HG03103 (cell line): Measurements from ENCODE around the gene PRRC2A.
A peak's percentile ranks its signal among the peaks of the same experiment; 100 is the strongest.

Experiments used
- ATAC-seq: cut with Tn5 transposase; IDR thresholded peaks from one replicate; pipeline ENCODE4 v1.9.1; 2021; ENCODE audit warnings: low read depth; ENCODE audit not compliant: unreplicated experiment

PRRC2A gene

GRCh38 chr6:31663961-31664789 lies 43.7 kb downstream of the PRRC2A start:
- ATAC-seq = no peak

DNA sequence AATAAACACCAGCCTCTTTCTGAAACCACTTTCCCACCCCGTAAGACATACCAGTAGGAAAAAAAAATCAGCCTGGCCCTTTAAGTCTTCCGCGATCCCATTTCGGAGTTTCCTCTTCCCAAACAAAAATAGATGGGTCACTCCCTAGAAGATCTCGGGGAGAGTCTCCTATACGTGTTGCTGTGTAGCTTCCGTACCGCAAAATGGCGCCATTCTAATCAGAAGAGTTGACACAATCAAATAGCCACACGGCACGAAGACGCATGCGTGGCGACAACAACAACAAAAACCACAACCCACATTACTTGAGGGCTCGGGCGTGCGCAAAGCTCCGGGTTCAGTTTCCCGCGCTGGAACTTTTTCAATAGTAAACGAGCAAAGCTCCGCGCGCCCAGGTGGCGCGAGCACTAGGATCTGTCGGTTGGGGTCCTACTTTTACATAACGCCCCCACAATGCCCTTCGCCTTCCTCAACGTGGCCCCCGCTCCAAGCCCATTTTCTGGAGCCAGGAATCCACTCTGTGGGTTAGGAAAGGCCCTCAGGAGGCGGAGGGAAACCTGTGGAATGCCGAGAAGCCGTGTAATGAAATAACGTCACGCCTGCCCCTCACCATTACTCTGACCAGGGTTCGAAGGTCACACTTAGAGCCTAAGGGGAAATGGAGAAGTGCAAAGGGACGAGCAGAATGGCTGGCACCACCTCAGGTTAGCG lies 44.4 kb downstream of the PRRC2A start, which contains the start of gene GPANK1:
TSS of gene GPANK1 (minus strand) at position 208 of the 711 bp plus-strand sequence. CDS start 519 bp downstream, outside the sequence.
- no peak for ATAC-seq

GRCh38 chr6:31665501-31666336 lies 45.2 kb downstream of the PRRC2A start, which contains the start of gene CSNK2B:
Gene CSNK2B, plus strand, starts transcription at chr6:31666080. Its CDS starts 752 bp downstream, at chr6:31666832.
- peak; percentile 68 for ATAC-seq

GRCh38 chr6:31666337-31666965 lies 45.9 kb downstream of the PRRC2A start:
- no peak for ATAC-seq

DNA sequence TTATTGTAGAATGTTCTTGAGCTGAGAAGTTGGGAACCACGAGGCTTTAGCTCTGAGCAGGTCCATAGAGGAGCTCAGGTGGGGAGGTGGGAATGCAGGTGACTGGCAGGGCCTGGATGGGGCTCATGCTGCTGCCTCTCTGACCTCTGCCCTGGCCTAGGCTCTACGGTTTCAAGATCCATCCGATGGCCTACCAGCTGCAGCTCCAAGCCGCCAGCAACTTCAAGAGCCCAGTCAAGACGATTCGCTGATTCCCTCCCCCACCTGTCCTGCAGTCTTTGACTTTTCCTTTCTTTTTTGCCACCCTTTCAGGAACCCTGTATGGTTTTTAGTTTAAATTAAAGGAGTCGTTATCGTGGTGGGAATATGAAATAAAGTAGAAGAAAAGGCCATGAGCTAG lies 49.2 kb downstream of the PRRC2A start, which contains the start of gene LY6G5B:
TSS of gene LY6G5B (plus strand) at position 301 of the 400 bp plus-strand sequence. CDS start 975 bp downstream, outside the sequence.
- no peak for ATAC-seq

- ATAC-seq = no peak
These were observed 55.9 kb downstream of the PRRC2A start for GRCh38 chr6:31676322-31676903.

DNA sequence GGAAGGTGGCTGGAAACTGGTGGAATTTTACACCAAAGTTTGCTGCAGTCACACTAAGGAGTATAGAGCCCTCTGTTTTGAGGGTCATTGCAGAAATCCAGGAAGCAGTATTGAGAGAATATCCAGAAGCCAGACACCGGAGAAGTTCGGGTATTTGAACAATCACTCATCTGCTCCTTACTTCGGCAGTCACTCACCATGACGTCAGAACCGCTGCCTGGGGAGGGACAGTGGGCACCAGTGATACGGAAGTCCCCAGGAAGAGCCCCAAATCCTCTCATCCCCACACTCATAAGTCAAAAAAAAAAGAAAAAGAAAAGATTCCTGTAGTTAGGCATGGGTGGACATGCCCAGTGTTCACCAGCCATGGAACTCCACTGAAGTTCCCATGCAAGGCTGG lies 56.4 kb downstream of the PRRC2A start:
- no peak for ATAC-seq

- ATAC-seq = no peak
These were observed 57.4 kb downstream of the PRRC2A start for GRCh38 chr6:31677955-31678354.

DNA sequence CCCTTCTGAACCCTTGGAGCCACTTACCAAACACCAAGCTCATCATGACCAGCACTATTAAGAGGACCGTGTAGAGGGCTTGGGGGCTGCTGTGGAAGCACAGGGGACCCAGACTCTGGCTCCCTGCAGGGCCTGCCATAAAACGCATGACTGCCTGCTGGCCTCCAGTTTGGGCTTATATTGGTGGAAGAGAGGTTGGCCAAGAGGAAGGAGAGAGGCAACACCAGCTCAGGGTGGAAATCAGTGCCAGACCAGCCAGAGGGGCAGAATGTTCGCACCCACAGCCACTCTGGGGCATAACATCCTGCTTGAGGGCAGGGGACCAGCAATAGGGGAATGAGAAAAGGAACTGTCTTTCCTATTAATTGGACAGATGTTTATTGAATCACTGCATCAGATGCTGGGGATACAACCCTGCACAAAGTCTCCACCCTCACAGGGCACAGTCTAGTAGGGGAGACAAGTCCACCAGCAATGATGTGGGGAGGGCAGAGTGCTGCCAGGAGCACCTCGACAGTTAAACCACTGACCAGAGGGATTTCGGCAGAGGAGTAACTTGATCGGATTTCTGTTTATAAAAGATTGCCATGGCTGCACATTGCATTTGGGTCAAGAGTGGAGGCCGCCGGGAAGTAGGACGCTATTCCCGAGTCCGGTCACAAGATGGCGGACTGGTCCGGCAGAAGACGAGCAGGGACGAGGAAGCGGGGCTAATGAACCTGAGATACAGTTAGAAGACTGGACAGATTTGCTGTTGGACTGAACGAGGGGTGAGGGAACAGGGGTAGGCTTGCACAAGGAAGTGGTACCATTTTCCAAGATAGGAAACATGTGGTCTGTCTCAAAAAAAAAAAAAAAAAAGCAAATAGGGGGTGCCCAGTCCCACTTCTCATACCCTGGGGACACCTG lies 60.0 kb downstream of the PRRC2A start, which contains the start of gene LY6G5C:
TSS of gene LY6G5C (minus strand) at position 842 of the 909 bp plus-strand sequence. CDS start at position 148, 694 bp downstream.
- no peak for ATAC-seq

DNA sequence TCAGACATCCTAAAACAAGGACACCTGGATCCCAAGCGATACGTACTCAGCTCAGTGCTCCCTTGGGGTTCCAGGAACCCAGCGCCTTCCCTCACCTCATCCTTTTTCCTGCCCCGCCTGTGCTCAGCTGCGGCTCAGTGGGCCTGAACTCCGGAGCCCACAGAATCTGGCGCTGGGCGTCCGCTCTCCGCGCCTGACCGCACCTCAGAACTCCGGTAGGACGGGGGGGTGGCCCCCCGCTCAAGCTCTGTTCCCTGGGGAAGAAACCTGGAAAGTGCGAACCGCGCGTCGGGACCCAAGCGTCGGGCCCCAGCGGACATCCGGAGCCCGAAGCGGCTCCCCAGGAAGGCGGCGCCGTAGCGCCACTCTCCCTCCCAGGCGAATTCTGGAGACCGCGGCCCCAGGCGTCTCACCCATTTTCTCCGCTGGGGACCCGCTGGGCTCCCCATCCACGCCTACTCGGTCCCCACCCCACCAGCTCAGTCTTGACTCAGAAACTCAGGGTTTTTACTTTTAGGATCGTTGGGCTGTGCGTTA lies 60.7 kb downstream of the PRRC2A start:
- no peak for ATAC-seq

DNA sequence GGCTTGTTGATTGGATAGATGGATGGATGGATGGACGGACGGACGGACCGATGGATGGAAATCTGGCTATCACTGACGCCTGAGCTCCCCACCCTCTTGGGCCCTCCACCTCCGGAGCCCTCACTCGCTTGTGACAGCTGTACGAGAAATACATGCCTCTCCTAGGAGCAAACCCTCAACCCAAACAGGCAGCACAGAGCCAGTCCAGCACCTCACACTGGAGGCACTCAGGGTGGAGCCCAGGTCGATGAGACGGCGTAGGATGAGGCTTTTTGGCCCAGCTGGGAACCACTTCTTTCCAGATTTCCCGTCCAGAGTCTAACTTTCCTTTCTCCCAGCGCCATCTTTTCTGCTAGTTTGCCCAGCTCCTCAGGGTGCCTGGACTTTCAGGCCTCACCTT lies 63.1 kb downstream of the PRRC2A start:
- no peak for ATAC-seq

DNA sequence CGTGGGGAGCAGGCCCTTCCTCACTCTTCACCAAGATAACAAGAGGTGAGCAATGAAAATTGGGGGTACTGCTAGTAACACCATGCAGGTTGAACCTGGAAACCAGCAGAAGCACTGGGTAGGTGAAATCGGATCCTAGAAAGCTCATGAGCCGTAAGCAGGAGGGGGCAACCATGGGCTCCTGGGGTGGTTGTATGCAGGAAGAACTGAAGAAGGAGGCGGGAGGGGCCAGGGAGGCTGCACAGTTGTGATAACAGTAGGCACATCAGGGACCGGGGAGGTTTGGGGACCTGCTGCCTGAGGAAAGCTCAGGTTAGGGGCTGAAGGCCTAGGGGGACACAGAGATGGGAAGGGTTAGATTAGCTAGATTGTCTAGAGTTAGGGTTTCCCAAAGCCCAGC lies 66.0 kb downstream of the PRRC2A start:
- no peak for ATAC-seq

DNA sequence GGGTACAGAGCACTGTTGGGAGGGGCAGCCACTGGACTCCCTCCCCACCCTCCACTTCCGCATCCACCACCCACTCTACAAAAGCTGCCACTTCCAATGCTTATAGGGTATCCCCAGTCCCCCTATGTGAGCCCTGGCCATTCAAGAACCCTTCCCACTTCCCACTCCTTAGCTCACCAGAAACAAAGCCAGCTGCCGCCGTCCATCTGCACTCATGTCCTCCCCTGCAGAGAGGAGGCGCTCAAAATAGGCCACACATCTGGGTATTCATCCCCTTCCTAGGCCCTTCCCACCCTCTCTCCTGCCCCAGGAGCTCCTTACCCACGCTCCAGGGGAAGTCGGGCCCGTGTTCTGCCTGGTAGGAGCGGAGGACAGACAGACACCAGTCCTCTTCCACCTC lies 66.8 kb downstream of the PRRC2A start:
- ATAC-seq = no peak
